HepG2 (cell line): Measurements from ENCODE around the gene BLVRB. TPM values are rescaled to one million over a fixed set of nuclear protein-coding genes. Genes with fewer than 3 reads are reported as not detected.

Experiments
- DBP ChIP-seq: sonication (generic); formaldehyde crosslinking; IDR thresholded peaks from 2 replicates; pipeline ENCODE4 v1.4.0; 2020; ENCODE audit warnings: missing genetic modification reagents; ENCODE audit errors: not compliant biosample characterization
- FOXK1 ChIP-seq: sonication (generic); formaldehyde crosslinking; IDR thresholded peaks from 2 replicates; pipeline ENCODE4 v1.4.0; 2020; ENCODE audit warnings: low read depth, missing genetic modification reagents, borderline replicate concordance
- GMEB1 ChIP-seq: sonication (generic); formaldehyde crosslinking; IDR thresholded peaks from 2 replicates; pipeline ENCODE4 v1.5.1; 2020; ENCODE audit warnings: missing genetic modification reagents, mild to moderate bottlenecking, borderline replicate concordance
- GPN1 ChIP-seq: sonication (generic); formaldehyde crosslinking; IDR thresholded peaks from 2 replicates; pipeline ENCODE4 v1.5.1; 2020; ENCODE audit warnings: missing genetic modification reagents, borderline replicate concordance
- NFIB ChIP-seq: sonication (generic); formaldehyde crosslinking; IDR thresholded peaks from 2 replicates; pipeline ENCODE4 v1.9.0; 2021; ENCODE audit warnings: missing genetic modification reagents, mild to moderate bottlenecking, borderline replicate concordance
- RELA ChIP-seq: sonication (generic); formaldehyde crosslinking; IDR thresholded peaks from 2 replicates; pipeline ENCODE4 v1.4.0; 2020; ENCODE audit warnings: missing genetic modification reagents
- SAP130 ChIP-seq: IDR thresholded peaks from 2 replicates; pipeline ENCODE4 v1.6.1; 2016; ENCODE audit warnings: low read depth
- TFAP4 ChIP-seq: sonication (generic); IDR thresholded peaks from 2 replicates; pipeline ENCODE4 v1.6.1; 2016; ENCODE audit warnings: low read depth, borderline replicate concordance
- TRIM24 ChIP-seq: sonication (generic); formaldehyde crosslinking; IDR thresholded peaks from 2 replicates; pipeline ENCODE4 v1.8.0; 2022; ENCODE audit warnings: mild to moderate bottlenecking, missing genetic modification reagents
- ZNF230 ChIP-seq: sonication (generic); formaldehyde crosslinking; IDR thresholded peaks from 2 replicates; pipeline ENCODE4 v1.4.0; 2020; ENCODE audit warnings: mild to moderate bottlenecking, missing genetic modification reagents
- ZNF337 ChIP-seq: sonication (generic); formaldehyde crosslinking; IDR thresholded peaks from 2 replicates; pipeline ENCODE4 v1.5.1; 2020; ENCODE audit warnings: missing genetic modification reagents, low read depth, mild to moderate bottlenecking, borderline replicate concordance
- ZNF501 ChIP-seq: sonication (generic); formaldehyde crosslinking; IDR thresholded peaks from 2 replicates; pipeline ENCODE4 v1.5.1; 2020; ENCODE audit warnings: mild to moderate bottlenecking, moderate library complexity, missing genetic modification reagents
- ZNF776 ChIP-seq: sonication (generic); formaldehyde crosslinking; IDR thresholded peaks from 2 replicates; pipeline ENCODE4 v1.4.0; 2020; ENCODE audit warnings: mild to moderate bottlenecking, missing genetic modification reagents
- ZNF841 ChIP-seq: sonication (generic); formaldehyde crosslinking; IDR thresholded peaks from 2 replicates; pipeline ENCODE4 v1.8.1; 2023; ENCODE audit warnings: missing genetic modification reagents, borderline replicate concordance
- polyA plus RNA-seq, 8 experiments: library from polyadenylated mRNA; depleted of rRNA in 3 of 8; stranded (reverse) in 7 of 8; unstranded in 1 of 8; fragments of >200 nt; fragmentation: Illumina TruSeq in 4 of 8; extraction: Trizol in 4 of 8; gene quantifications; 2 replicates each; pipeline versions ENCODE4 v1.2.1 to v1.2.3, GENCODE V29; 2011 to 2016; ENCODE audit warnings: low read depth in 4 of 8, missing spikeins in 1 of 8, mixed read lengths in 1 of 8; ENCODE audit not compliant: insufficient read depth in 1 of 8
- total RNA-seq, 5 experiments: library from RNA; depleted of rRNA; stranded (reverse); fragments of >200 nt; fragmentation: Illumina TruSeq; extraction: Trizol; gene quantifications; 2 replicates each; pipeline ENCODE4 v1.2.3, GENCODE V29; 2016; ENCODE audit warnings: low read depth in 1 of 5
- TF ChIP-seq, protein P1 (sequence below): IDR thresholded peaks from 2 replicates; pipeline ENCODE4 v1.6.1; 2012; ENCODE audit warnings: low read length, improper control_type of control experiment
- TF ChIP-seq, protein P2 (sequence below): IDR thresholded peaks from 2 replicates; pipeline ENCODE4 v1.6.1; 2018; ENCODE audit warnings: missing genetic modification reagents, mild to moderate bottlenecking, missing compliant biosample characterization

BLVRB gene
- total and polyA plus RNA-seq, 2 of the 13 experiments (the other 11 are each of a cell fraction or from before 2014, with no cell fraction given), result 25.9 to 51.4 TPM

DNA sequence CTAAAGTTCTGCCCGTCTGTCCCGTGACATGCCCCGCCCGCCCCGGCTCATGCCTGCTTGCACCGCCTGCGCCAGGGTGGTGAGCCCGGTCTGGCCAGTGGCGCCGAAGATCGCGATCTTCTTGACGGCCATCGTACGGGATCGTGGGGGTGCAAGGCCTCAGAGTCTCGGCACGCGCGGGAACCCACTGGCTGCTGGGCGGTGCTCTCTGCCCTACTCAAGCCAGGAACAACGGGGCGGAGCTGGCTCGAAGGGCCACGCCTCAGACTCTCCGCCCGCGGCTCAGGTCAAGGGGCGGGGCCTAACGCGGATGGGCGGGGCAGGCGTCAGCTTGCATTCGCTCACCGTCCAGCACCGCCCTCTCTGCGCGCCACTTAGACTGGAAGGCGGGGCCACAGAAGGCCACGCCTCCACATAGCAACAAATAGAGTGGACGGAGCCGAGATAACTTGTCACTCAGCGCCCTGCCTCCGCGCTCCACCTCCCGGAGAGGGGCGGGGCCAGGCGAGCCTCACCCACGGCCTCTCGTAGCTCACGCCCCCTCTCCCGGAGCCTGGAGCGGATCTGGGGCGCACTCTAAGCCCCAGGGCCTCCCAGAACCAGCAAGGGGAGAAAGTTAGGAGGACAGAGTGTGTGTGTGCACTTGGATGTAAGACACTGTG lies at the start of gene BLVRB (continued):
- TF ChIP-seq, protein P1, sequence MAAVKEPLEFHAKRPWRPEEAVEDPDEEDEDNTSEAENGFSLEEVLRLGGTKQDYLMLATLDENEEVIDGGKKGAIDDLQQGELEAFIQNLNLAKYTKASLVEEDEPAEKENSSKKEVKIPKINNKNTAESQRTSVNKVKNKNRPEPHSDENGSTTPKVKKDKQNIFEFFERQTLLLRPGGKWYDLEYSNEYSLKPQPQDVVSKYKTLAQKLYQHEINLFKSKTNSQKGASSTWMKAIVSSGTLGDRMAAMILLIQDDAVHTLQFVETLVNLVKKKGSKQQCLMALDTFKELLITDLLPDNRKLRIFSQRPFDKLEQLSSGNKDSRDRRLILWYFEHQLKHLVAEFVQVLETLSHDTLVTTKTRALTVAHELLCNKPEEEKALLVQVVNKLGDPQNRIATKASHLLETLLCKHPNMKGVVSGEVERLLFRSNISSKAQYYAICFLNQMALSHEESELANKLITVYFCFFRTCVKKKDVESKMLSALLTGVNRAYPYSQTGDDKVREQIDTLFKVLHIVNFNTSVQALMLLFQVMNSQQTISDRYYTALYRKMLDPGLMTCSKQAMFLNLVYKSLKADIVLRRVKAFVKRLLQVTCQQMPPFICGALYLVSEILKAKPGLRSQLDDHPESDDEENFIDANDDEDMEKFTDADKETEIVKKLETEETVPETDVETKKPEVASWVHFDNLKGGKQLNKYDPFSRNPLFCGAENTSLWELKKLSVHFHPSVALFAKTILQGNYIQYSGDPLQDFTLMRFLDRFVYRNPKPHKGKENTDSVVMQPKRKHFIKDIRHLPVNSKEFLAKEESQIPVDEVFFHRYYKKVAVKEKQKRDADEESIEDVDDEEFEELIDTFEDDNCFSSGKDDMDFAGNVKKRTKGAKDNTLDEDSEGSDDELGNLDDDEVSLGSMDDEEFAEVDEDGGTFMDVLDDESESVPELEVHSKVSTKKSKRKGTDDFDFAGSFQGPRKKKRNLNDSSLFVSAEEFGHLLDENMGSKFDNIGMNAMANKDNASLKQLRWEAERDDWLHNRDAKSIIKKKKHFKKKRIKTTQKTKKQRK, result no peak
- TF ChIP-seq SAP130 (CRISPR knock-in tag) (peak; percentile 76), ZNF501 (CRISPR knock-in tag) (peak; percentile 39; the same call in 1 of the 2 replicates), ZNF776 (CRISPR knock-in tag) (0 out of 2 replicates have a peak, but pooled peaks have one; percentile 47), ZNF337 (CRISPR knock-in tag) (0 out of 2 replicates have a peak, but pooled peaks have one; percentile 14), RELA (CRISPR knock-in tag) (no peak), NFIB (CRISPR knock-in tag) (no peak), ZNF230 (CRISPR knock-in tag) (0 out of 2 replicates have a peak, but pooled peaks have one; percentile 64), GMEB1 (CRISPR knock-in tag) (peak; percentile 73; the same call in 1 of the 2 replicates), TFAP4 (no peak), TRIM24 (no peak), ZNF841 (CRISPR knock-in tag) (no peak), DBP (CRISPR knock-in tag) (no peak), GPN1 (no peak), FOXK1 (CRISPR knock-in tag) (peak; percentile 17; the same call in 1 of the 2 replicates)
- TF ChIP-seq, protein P2, sequence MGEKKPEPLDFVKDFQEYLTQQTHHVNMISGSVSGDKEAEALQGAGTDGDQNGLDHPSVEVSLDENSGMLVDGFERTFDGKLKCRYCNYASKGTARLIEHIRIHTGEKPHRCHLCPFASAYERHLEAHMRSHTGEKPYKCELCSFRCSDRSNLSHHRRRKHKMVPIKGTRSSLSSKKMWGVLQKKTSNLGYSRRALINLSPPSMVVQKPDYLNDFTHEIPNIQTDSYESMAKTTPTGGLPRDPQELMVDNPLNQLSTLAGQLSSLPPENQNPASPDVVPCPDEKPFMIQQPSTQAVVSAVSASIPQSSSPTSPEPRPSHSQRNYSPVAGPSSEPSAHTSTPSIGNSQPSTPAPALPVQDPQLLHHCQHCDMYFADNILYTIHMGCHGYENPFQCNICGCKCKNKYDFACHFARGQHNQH, result peak; percentile 60
